ENCODE measurements around the gene PTPRD. TPM values are rescaled to one million over a fixed set of nuclear protein-coding genes. Genes with fewer than 3 reads are reported as not detected.

Gene PTPRD
- total RNA-seq, 2 donors from 2014 or later: 97.4 to 101 TPM

DNA sequence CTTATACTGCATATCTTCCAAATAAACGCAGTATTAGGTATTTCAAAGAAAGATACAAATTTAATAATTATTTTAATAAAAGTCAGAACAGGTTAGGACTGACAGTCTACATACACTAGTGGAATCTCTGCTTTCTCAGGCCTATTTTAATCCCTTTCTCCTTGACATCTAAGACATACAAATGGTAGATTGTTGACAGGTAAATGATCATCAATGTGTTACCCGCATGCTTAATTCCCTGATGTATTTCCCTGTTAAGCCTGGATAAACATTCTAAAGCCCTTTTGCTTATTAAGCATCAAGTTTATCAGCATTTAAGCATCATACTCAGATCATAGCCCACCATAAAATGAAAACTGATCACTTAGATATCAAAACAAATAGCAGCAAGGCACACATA lies 576.7 kb downstream of the PTPRD start:
- Mint-ChIP-seq H3K27me3 (ENCODE audit: insufficient read depth) (no peaks in the 10 kb centered on the region), H3K9me3 (no peaks in the 10 kb centered on the region), H3K27ac (no peak overlapping the region), H3K4me3 (no peak overlapping the region), H3K36me3 (ENCODE audit: low read depth) (no peaks in the 10 kb centered on the region), H3K4me1 (peaks cover 9% of the 10 kb centered on the region)
- Histone ChIP-seq H3K36me3 (ENCODE audit: control insufficient read depth, insufficient read depth, low read length) (no peaks in the 10 kb centered on the region), H3K27me3 (ENCODE audit: control insufficient read depth, insufficient read depth, low read length, poor library complexity, severe bottlenecking) (no peaks in the 10 kb centered on the region), H3K4me3 (ENCODE audit: low read length) (no peak overlapping the region), H3K27ac (ENCODE audit: low read depth, low read length) (no peak overlapping the region), H3K4me1 (ENCODE audit: control insufficient read depth, insufficient read depth, low read length) (peaks cover 4% of the 10 kb centered on the region), H3K9me3 (ENCODE audit: control insufficient read depth, low read length) (peaks cover 16% of the 10 kb centered on the region), H3K9ac (ENCODE audit: extremely low read depth, low read length, poor library complexity, severe bottlenecking) (no peak overlapping the region)
- TF ChIP-seq, protein P1, sequence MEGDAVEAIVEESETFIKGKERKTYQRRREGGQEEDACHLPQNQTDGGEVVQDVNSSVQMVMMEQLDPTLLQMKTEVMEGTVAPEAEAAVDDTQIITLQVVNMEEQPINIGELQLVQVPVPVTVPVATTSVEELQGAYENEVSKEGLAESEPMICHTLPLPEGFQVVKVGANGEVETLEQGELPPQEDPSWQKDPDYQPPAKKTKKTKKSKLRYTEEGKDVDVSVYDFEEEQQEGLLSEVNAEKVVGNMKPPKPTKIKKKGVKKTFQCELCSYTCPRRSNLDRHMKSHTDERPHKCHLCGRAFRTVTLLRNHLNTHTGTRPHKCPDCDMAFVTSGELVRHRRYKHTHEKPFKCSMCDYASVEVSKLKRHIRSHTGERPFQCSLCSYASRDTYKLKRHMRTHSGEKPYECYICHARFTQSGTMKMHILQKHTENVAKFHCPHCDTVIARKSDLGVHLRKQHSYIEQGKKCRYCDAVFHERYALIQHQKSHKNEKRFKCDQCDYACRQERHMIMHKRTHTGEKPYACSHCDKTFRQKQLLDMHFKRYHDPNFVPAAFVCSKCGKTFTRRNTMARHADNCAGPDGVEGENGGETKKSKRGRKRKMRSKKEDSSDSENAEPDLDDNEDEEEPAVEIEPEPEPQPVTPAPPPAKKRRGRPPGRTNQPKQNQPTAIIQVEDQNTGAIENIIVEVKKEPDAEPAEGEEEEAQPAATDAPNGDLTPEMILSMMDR (conservative IDR thresholded peaks at IDR 0.05): no peak
- DNase-seq: no peak
- WGBS, 2 experiments (ENCODE audit: insufficient coverage in 1 of 2, insufficient read length in 1 of 2): 96 to 100% methylated on average over 1 of the region's 2 CpGs

DNA sequence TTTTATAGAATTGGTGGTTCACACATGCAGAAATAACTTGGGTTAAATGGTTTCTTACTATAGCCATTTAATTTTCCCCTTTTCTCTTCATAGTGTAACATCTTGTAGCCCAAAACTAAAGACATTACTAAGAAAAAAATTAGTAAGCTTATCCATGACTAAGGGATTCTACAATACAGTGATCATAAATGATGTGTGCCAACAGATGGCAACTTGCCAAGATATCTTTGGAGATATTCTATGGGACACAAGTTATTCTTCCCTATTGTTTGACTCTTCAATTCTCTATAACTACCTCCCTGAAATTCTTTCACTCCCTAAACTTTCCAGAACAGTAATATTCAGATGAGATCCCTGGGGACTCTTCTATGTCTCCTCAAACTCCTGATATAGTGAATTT lies 580.6 kb downstream of the PTPRD start:
- no peak overlapping the region for H3K27ac Mint-ChIP-seq
- TF ChIP-seq, protein P1 (conservative IDR thresholded peaks at IDR 0.05): no peak
- peaks cover 32% of the 10 kb centered on the region for H3K9me3 ChIP-seq (ENCODE audit: control insufficient read depth, low read length)
- no peaks in the 10 kb centered on the region for H3K36me3 ChIP-seq (ENCODE audit: control insufficient read depth, insufficient read depth, low read length)
- H3K27me3 ChIP-seq (ENCODE audit: control insufficient read depth, insufficient read depth, low read length, poor library complexity, severe bottlenecking): no peaks in the 10 kb centered on the region
- H3K36me3 Mint-ChIP-seq (ENCODE audit: low read depth): peaks cover 20% of the 10 kb centered on the region
- H3K4me3 Mint-ChIP-seq: no peak overlapping the region
- no peaks in the 10 kb centered on the region for H3K4me1 ChIP-seq (ENCODE audit: control insufficient read depth, insufficient read depth, low read length)
- H3K9ac ChIP-seq (ENCODE audit: extremely low read depth, low read length, poor library complexity, severe bottlenecking): no peak overlapping the region
- no peak overlapping the region for H3K27ac ChIP-seq (ENCODE audit: low read depth, low read length)
- no peak overlapping the region for H3K4me3 ChIP-seq (ENCODE audit: low read length)
- H3K27me3 Mint-ChIP-seq (ENCODE audit: insufficient read depth): no peaks in the 10 kb centered on the region
- peaks cover 28% of the 10 kb centered on the region for H3K9me3 Mint-ChIP-seq
- peaks cover 2% of the 10 kb centered on the region for H3K4me1 Mint-ChIP-seq
- no peak for DNase-seq

DNA sequence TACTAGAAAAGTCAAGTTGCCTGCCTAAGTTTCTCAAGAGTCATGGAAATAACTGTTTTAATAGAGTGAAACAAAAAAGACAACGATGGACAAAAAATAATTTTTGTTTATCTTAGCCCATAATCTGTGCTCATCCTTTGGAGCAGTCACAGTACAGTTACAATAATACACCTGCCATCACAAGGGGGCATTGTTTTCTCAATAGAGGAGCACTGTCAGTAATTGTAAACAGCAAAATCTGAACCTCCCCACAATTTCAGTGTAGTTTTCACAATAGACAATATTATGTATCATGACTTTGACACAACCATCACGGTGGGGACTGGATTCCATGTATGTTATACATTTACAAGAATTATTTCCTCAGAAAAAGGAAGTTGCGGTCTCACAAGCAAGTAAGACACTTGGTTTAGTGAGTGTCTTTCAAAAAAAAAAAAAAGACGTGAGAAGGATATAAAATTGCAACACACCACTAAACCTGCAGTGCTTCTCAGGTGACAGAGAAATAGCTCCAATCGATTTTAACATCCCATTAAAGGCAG lies 586.3 kb downstream of the PTPRD start:
- H3K36me3 Mint-ChIP-seq (ENCODE audit: low read depth): peaks cover 20% of the 10 kb centered on the region
- no peak overlapping the region for H3K27ac Mint-ChIP-seq
- H3K4me1 Mint-ChIP-seq: peaks cover 2% of the 10 kb centered on the region
- H3K4me1 ChIP-seq (ENCODE audit: control insufficient read depth, insufficient read depth, low read length): no peaks in the 10 kb centered on the region
- 69 to 97% methylated on average over 2 to 4 of the region's 5 CpGs for WGBS, 2 experiments (ENCODE audit: insufficient coverage in 1 of 2, insufficient read length in 1 of 2)
- H3K4me3 ChIP-seq (ENCODE audit: low read length): no peak overlapping the region
- DNase-seq: no peak
- TF ChIP-seq, protein P1 (conservative IDR thresholded peaks at IDR 0.05): peak; percentile 39
- H3K27me3 Mint-ChIP-seq (ENCODE audit: insufficient read depth): no peaks in the 10 kb centered on the region
- no peaks in the 10 kb centered on the region for H3K36me3 ChIP-seq (ENCODE audit: control insufficient read depth, insufficient read depth, low read length)
- H3K9me3 Mint-ChIP-seq: peaks cover 28% of the 10 kb centered on the region
- peaks cover 24% of the 10 kb centered on the region for H3K9me3 ChIP-seq (ENCODE audit: control insufficient read depth, low read length)
- no peak overlapping the region for H3K9ac ChIP-seq (ENCODE audit: extremely low read depth, low read length, poor library complexity, severe bottlenecking)
- H3K27ac ChIP-seq (ENCODE audit: low read depth, low read length): no peak overlapping the region
- no peaks in the 10 kb centered on the region for H3K27me3 ChIP-seq (ENCODE audit: control insufficient read depth, insufficient read depth, low read length, poor library complexity, severe bottlenecking)
- no peak overlapping the region for H3K4me3 Mint-ChIP-seq

All from endodermal cell (in vitro differentiated cells).